H9 (cell line): ENCODE results near the gene PNMA8A. TPM values are rescaled to one million over a fixed set of nuclear protein-coding genes. Genes with fewer than 3 reads are reported as not detected.

Experiments used
- DNase-seq: peaks from one replicate; pipeline ENCODE4 v3.0.0-alpha.2; 2017
- H2AFZ ChIP-seq: one replicate; pipeline ENCODE4 v1.6.1; 2013; ENCODE audit warnings: mild to moderate bottlenecking, low read length, control low read depth, moderate library complexity
- H2AK5ac ChIP-seq: 2 replicates; pipeline ENCODE4 v1.6.1; 2013; ENCODE audit warnings: low read length, control low read depth, mixed read lengths; ENCODE audit not compliant: insufficient read length
- H2BK120ac ChIP-seq: one replicate; pipeline ENCODE4 v1.6.1; 2013; ENCODE audit warnings: low read depth, mild to moderate bottlenecking, low read length, control low read depth, inconsistent platforms; ENCODE audit not compliant: poor library complexity, severe bottlenecking
- H2BK12ac ChIP-seq: 2 replicates; pipeline ENCODE4 v1.6.1; 2013; ENCODE audit warnings: low read length, control low read depth, mixed read lengths, low read depth; ENCODE audit not compliant: insufficient read length
- H2BK15ac ChIP-seq: 2 replicates; pipeline ENCODE4 v1.6.1; 2013; ENCODE audit warnings: low read depth, low read length, control low read depth
- H2BK20ac ChIP-seq: one replicate; pipeline ENCODE4 v1.6.1; 2013; ENCODE audit warnings: low read depth, mild to moderate bottlenecking, low read length, control low read depth, inconsistent platforms; ENCODE audit not compliant: poor library complexity, severe bottlenecking
- H2BK5ac ChIP-seq: 2 replicates; pipeline ENCODE4 v1.6.1; 2013; ENCODE audit warnings: low read length, control low read depth, mixed read lengths; ENCODE audit not compliant: insufficient read length
- H3K14ac ChIP-seq: 2 replicates; pipeline ENCODE4 v1.6.1; 2013; ENCODE audit warnings: low read length, control low read depth; ENCODE audit not compliant: insufficient read depth
- H3K18ac ChIP-seq: 2 replicates; pipeline ENCODE4 v1.6.1; 2013; ENCODE audit warnings: low read depth, mild to moderate bottlenecking, mixed read lengths, low read length, control low read depth; ENCODE audit not compliant: insufficient read length
- H3K23ac ChIP-seq: 2 replicates; pipeline ENCODE4 v1.6.1; 2013; ENCODE audit warnings: low read length, control low read depth, mixed read lengths, low read depth; ENCODE audit not compliant: insufficient read length
- H3K23me2 ChIP-seq: 2 replicates; pipeline ENCODE4 v1.6.1; 2013; ENCODE audit warnings: low read depth, mild to moderate bottlenecking, mixed read lengths, low read length, control low read depth; ENCODE audit not compliant: insufficient read length, poor library complexity, severe bottlenecking
- H3K27ac ChIP-seq: 2 replicates; pipeline ENCODE4 v1.5.1; 2013; ENCODE audit warnings: low read length, control low read depth, mixed read lengths, low read depth; ENCODE audit not compliant: insufficient read length
- H3K27me3 ChIP-seq: 2 replicates; pipeline ENCODE4 v1.6.1; 2013; ENCODE audit warnings: low read length, control low read depth, inconsistent platforms; ENCODE audit not compliant: insufficient read depth
- H3K4ac ChIP-seq: 2 replicates; pipeline ENCODE4 v1.6.1; 2013; ENCODE audit warnings: low read depth, mild to moderate bottlenecking, control low read depth, inconsistent platforms, low read length, moderate library complexity
- H3K4me1 ChIP-seq: 2 replicates; pipeline ENCODE4 v1.6.1; 2013; ENCODE audit warnings: low read length, control low read depth, inconsistent platforms; ENCODE audit not compliant: insufficient read depth
- H3K4me2 ChIP-seq: 2 replicates; pipeline ENCODE4 v1.6.1; 2013; ENCODE audit warnings: low read length, control low read depth, mixed read lengths; ENCODE audit not compliant: insufficient read length, insufficient read depth
- H3K56ac ChIP-seq: 2 replicates; pipeline ENCODE4 v1.6.1; 2013; ENCODE audit warnings: low read depth, mild to moderate bottlenecking, mixed read lengths, low read length, control low read depth; ENCODE audit not compliant: insufficient read length
- H3K79me1 ChIP-seq: 2 replicates; pipeline ENCODE4 v1.6.1; 2013; ENCODE audit warnings: low read depth, mild to moderate bottlenecking, moderate library complexity, low read length, control low read depth, inconsistent platforms; ENCODE audit not compliant: insufficient read depth, poor library complexity, severe bottlenecking
- H3K79me2 ChIP-seq: 2 replicates; pipeline ENCODE4 v1.6.1; 2013; ENCODE audit warnings: low read length, control low read depth, inconsistent platforms; ENCODE audit not compliant: insufficient read depth
- H3K9ac ChIP-seq: 2 replicates; pipeline ENCODE4 v1.6.1; 2013; ENCODE audit warnings: low read length, control low read depth, mixed read lengths; ENCODE audit not compliant: insufficient read length; ENCODE audit errors: extremely low read depth
- H3K9me3 ChIP-seq: one replicate; pipeline ENCODE4 v1.6.1; 2013; ENCODE audit warnings: low read depth, low read length, inconsistent platforms; ENCODE audit not compliant: control insufficient read depth
- H3T11ph ChIP-seq: one replicate; pipeline ENCODE4 v1.6.1; 2013; ENCODE audit warnings: mild to moderate bottlenecking, low read length, control low read depth, inconsistent platforms
- H4K20me1 ChIP-seq: one replicate; pipeline ENCODE4 v1.6.1; 2013; ENCODE audit not compliant: control insufficient read depth, insufficient read length, insufficient read depth
- H4K5ac ChIP-seq: 2 replicates; pipeline ENCODE4 v1.6.1; 2013; ENCODE audit warnings: low read depth, mild to moderate bottlenecking, mixed read lengths, low read length, control low read depth; ENCODE audit not compliant: insufficient read length
- H4K8ac ChIP-seq: replicated peaks from 2 replicates; pipeline ENCODE4 v1.6.1; 2013; ENCODE audit warnings: low read length, control low read depth, mixed read lengths, low read depth; ENCODE audit not compliant: insufficient read length
- H4K91ac ChIP-seq: 2 replicates; pipeline ENCODE4 v1.6.1; 2013; ENCODE audit warnings: low read depth, mild to moderate bottlenecking, moderate library complexity, mixed read lengths, low read length, control low read depth; ENCODE audit not compliant: insufficient read length
- H3K27ac Mint-ChIP-seq, 3 experiments: 2 replicates in 2 of 3; 3 replicates in 1 of 3; pipeline ENCODE4 v1.8.0; 2020 to 2021; ENCODE audit warnings: mixed read lengths in 3 of 3, mild to moderate bottlenecking in 1 of 3, moderate library complexity in 1 of 3
- H3K27me3 Mint-ChIP-seq: 2 replicates; pipeline ENCODE4 v1.8.0; 2021; ENCODE audit warnings: low read depth, mild to moderate bottlenecking, moderate library complexity, mixed read lengths
- H3K36me3 Mint-ChIP-seq, 3 experiments: 2 replicates in 2 of 3; 3 replicates in 1 of 3; pipeline ENCODE4 v1.8.0; 2020 to 2021; ENCODE audit warnings: low read depth in 3 of 3, mixed read lengths in 3 of 3; ENCODE audit not compliant: insufficient read depth in 1 of 3
- H3K4me1 Mint-ChIP-seq, 2 experiments: 2 replicates each; pipeline ENCODE4 v1.8.0; 2020; ENCODE audit warnings: mixed read lengths in 2 of 2
- H3K4me3 Mint-ChIP-seq, 2 experiments: 2 replicates in 1 of 2; 3 replicates in 1 of 2; pipeline ENCODE4 v1.8.0; 2020 to 2021; ENCODE audit warnings: mild to moderate bottlenecking in 2 of 2, mixed read lengths in 2 of 2, moderate library complexity in 1 of 2
- H3K9me3 Mint-ChIP-seq, 2 experiments: 2 replicates in 1 of 2; 3 replicates in 1 of 2; pipeline ENCODE4 v1.8.0; 2020; ENCODE audit warnings: mild to moderate bottlenecking in 2 of 2, mixed read lengths in 2 of 2, moderate library complexity in 1 of 2
- CTCF ChIP-seq: fragments of 200-600 bp; sonication (generic); conservative IDR thresholded peaks from 3 replicates; pipeline ENCODE4 v1.8.0; 2021; ENCODE audit warnings: antibody characterized with exemption, mild to moderate bottlenecking
- WGBS: extraction: QIAGEN DNeasy Blood & Tissue Kit; methylation state at CpG from one replicate; pipeline ENCODE4 v1.1.7; 2013; ENCODE audit warnings: missing lambda C conversion rate, low lambda C conversion rate, mixed read lengths; ENCODE audit not compliant: insufficient read length; ENCODE audit errors: extremely low coverage; 5-methylcytosine and 5-hydroxymethylcytosine counted together
- total RNA-seq: library from RNA; stranded (reverse); gene quantifications from 2 replicates; pipeline ENCODE4 v1.2.1, GENCODE V29; 2021

Gene PNMA8A
- total RNA-seq, 1 experiment from 2014 or later: 22.6 TPM

GRCh38 chr19:46450737-46451136 is 20.6 kb downstream of the PNMA8A start:
- H4K8ac ChIP-seq: no peak overlapping the region

More at GRCh38 chr19:46450737-46451136, 20.6 kb downstream of the PNMA8A start:
- H3K18ac ChIP-seq: no peak overlapping the region
- Mint-ChIP-seq H3K4me1 (no peaks in the 10 kb centered on the region), H3K27ac (no peak overlapping the region), H3K9me3 (peaks cover 5 to 7% of the 10 kb centered on the region in 2 experiments; a peak in 4 of 5 replicates), H3K36me3 (no peaks in the 10 kb centered on the region), H3K4me3 (no peak overlapping the region), H3K27me3 (peaks cover 3% of the 10 kb centered on the region; the same call in 1 of the 2 replicates)
- no peaks in the 10 kb centered on the region for H3K23me2 ChIP-seq
- no peak overlapping the region for H3K4ac ChIP-seq
- H3K9ac ChIP-seq: no peak overlapping the region
- no peak overlapping the region for H4K5ac ChIP-seq
- H2AFZ ChIP-seq: no peak overlapping the region
- no peaks in the 10 kb centered on the region for H3K27me3 ChIP-seq
- H2BK5ac ChIP-seq: no peak overlapping the region
- H2AK5ac ChIP-seq: no peak overlapping the region
- H2BK120ac ChIP-seq: no peak overlapping the region
- no peak overlapping the region for H3K4me2 ChIP-seq
- no peak for DNase-seq
- H2BK20ac ChIP-seq: no peak overlapping the region
- H4K91ac ChIP-seq: no peak overlapping the region
- H3K79me1 ChIP-seq: no peaks in the 10 kb centered on the region
- H3K79me2 ChIP-seq: no peaks in the 10 kb centered on the region
- no CpG with 5 or more reads among the region's 5 CpGs for WGBS
- H4K20me1 ChIP-seq: no peaks in the 10 kb centered on the region
- no peak overlapping the region for H3T11ph ChIP-seq
- no peak overlapping the region for H2BK15ac ChIP-seq
- no peaks in the 10 kb centered on the region for H3K4me1 ChIP-seq
- H3K14ac ChIP-seq: no peak overlapping the region
- H3K56ac ChIP-seq: no peak overlapping the region
- H3K27ac ChIP-seq: no peak overlapping the region
- H3K9me3 ChIP-seq: no peaks in the 10 kb centered on the region
- no peak overlapping the region for H2BK12ac ChIP-seq
- no peak overlapping the region for H3K23ac ChIP-seq
- TF ChIP-seq CTCF: no peak
